MCF 10A (cell line): ENCODE measurements around the gene UBTD1. TPM values are rescaled to one million over a fixed set of nuclear protein-coding genes. Genes with fewer than 3 reads are reported as not detected.
A peak's percentile ranks its signal among the peaks of the same experiment; 100 is the strongest.

Experiments
- BruUV-seq: library from RNA; stranded (reverse); fragments of 400-500 nt; replicated peaks from 2 replicates; lab custom pipeline; 2021; lab: Mats Ljungman, UMichigan
- CTCF ChIA-PET: fragments of 300-600 bp; sonication (Branson Sonifier 250); formaldehyde crosslinking; extraction: SDS; loops from one replicate; lab custom pipeline; 2021; ENCODE audit warnings: antibody characterized with exemption, inconsistent platforms; lab: Yijun Ruan, JAX
- POLR2A ChIA-PET: fragments of 300-600, 350-650 bp; sonication (Branson Sonifier 250); formaldehyde crosslinking; extraction: SDS; loops from one replicate; lab custom pipeline; 2020; ENCODE audit warnings: antibody characterized with exemption, inconsistent platforms; lab: Yijun Ruan, JAX
- DNase-seq: peaks from one replicate; pipeline ENCODE4 v3.0.0-alpha.2; 2018; ENCODE audit not compliant: unreplicated experiment
- H3K27ac Mint-ChIP-seq: one replicate; pipeline ENCODE4 v1.8.0; 2022; ENCODE audit warnings: mild to moderate bottlenecking, low read depth, mixed read lengths; ENCODE audit not compliant: unreplicated experiment
- H3K27me3 Mint-ChIP-seq: one replicate; pipeline ENCODE4 v1.8.0; 2022; ENCODE audit warnings: mixed read lengths; ENCODE audit not compliant: insufficient read depth, unreplicated experiment
- H3K36me3 Mint-ChIP-seq: one replicate; pipeline ENCODE4 v1.8.0; 2022; ENCODE audit warnings: mild to moderate bottlenecking, moderate library complexity, mixed read lengths; ENCODE audit not compliant: insufficient read depth, unreplicated experiment
- H3K4me1 Mint-ChIP-seq: one replicate; pipeline ENCODE4 v1.8.0; 2022; ENCODE audit warnings: mixed read lengths; ENCODE audit not compliant: insufficient read depth, unreplicated experiment
- H3K4me3 Mint-ChIP-seq: one replicate; pipeline ENCODE4 v1.8.0; 2022; ENCODE audit warnings: mild to moderate bottlenecking, moderate library complexity, mixed read lengths; ENCODE audit not compliant: unreplicated experiment
- H3K9me3 Mint-ChIP-seq: one replicate; pipeline ENCODE4 v1.8.0; 2022; ENCODE audit warnings: mixed read lengths; ENCODE audit not compliant: unreplicated experiment
- intact Hi-C: fragments of 100-400 bp; cut with micrococcal nuclease; formaldehyde crosslinking; loops from 2 replicates; pipeline ENCODE4 v1.14.1; 2022
- total RNA-seq: library from RNA; stranded (reverse); gene quantifications from 2 replicates; pipeline ENCODE4 v1.2.3, GENCODE V29; 2022
- TF ChIP-seq, protein P1 (sequence below): fragments of 200-600 bp; IDR thresholded peaks from one replicate; pipeline ENCODE4 v1.8.0; 2022; ENCODE audit warnings: antibody characterized with exemption, mild to moderate bottlenecking; ENCODE audit not compliant: unreplicated experiment

The UBTD1 gene
- total RNA-seq, 1 experiment from 2014 or later: 7.2 TPM

DNA sequence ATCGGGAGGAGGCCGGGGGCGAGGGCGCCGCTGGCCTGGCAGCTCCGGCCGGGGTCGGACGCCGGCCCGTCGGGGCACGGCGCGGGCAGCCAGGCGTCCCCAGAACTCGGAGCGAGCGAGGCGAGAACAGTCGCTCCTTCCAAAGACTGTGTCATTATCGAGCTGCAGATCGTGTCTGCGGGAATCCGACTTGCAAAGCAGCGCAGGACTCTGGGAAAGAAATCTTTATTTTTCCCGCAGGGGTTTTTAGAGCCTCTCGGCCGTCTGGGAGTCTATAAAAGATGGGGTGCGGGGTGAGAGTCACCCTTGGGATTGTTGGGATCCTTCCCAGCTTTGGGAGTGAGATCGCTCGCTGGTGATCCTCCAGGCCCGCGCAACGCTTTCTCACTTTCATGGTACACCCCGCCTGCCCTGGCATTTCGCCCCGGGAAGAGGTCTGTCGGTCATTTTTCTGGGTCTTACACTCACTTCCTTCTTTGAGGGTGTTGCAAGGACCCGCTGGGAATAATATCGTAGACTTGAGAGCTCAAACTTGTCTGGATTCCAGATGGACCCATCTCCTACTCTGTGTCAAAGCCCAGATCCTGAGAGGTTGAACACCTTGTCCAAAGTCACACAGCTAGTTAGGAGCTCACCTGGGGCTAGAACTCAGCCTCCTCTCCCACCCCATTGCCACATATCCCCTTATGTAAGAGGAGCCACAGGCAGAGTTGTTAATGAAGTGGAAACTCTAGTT is 1.0 kb downstream of the UBTD1 start:
- DNase-seq: peak; percentile 57
- peaks cover 20% of the 10 kb centered on the region for H3K4me1 Mint-ChIP-seq
- TF ChIP-seq, protein P1, sequence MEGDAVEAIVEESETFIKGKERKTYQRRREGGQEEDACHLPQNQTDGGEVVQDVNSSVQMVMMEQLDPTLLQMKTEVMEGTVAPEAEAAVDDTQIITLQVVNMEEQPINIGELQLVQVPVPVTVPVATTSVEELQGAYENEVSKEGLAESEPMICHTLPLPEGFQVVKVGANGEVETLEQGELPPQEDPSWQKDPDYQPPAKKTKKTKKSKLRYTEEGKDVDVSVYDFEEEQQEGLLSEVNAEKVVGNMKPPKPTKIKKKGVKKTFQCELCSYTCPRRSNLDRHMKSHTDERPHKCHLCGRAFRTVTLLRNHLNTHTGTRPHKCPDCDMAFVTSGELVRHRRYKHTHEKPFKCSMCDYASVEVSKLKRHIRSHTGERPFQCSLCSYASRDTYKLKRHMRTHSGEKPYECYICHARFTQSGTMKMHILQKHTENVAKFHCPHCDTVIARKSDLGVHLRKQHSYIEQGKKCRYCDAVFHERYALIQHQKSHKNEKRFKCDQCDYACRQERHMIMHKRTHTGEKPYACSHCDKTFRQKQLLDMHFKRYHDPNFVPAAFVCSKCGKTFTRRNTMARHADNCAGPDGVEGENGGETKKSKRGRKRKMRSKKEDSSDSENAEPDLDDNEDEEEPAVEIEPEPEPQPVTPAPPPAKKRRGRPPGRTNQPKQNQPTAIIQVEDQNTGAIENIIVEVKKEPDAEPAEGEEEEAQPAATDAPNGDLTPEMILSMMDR: no peak
- H3K4me3 Mint-ChIP-seq: peak overlapping the region; percentile 88
- peaks cover 6% of the 10 kb centered on the region for H3K36me3 Mint-ChIP-seq
- BruUV-seq: no TSS peak
- H3K9me3 Mint-ChIP-seq: no peaks in the 10 kb centered on the region
- no peaks in the 10 kb centered on the region for H3K27me3 Mint-ChIP-seq
- ChIA-PET POLR2A (interaction anchor here (0.5 to 2.8 kb wide), 31 partner anchors 9 to 215 kb away, joined by 3 to 35 read pairs (median 5); partner anchors contain the start of genes ANKRD2, HOGA1 and RRP12), CTCF (interaction anchor here (0.6 to 4.0 kb wide), 7 partner anchors 34 to 113 kb away, joined by 3 to 35 read pairs (median 7); no protein-coding TSS in a partner anchor)
- H3K27ac Mint-ChIP-seq: no peak overlapping the region
- intact Hi-C loops: loop anchor here (1.0 to 10.0 kb wide), 3 partner anchors 31 to 55 kb away; partner anchors contain the start of genes EXOSC1 and ZDHHC16

DNA sequence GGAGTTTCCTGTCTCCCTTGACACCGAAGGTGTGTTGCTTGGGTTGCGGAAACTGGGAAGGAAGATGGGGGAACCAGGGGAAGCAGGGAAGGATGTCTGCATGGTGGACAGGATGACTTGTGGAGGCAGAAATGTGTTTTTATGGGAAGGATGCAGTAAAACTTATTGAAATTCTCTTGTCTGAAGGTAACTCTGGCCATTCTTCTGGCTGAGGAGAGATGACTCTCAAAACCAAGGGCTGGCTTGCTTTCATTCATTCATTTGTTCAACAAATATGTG is 1.5 kb downstream of the UBTD1 start:
- TF ChIP-seq, protein P1: no peak
- H3K4me3 Mint-ChIP-seq: no peak overlapping the region
- H3K9me3 Mint-ChIP-seq: no peaks in the 10 kb centered on the region
- no peak for DNase-seq
- BruUV-seq: no TSS peak
- H3K27me3 Mint-ChIP-seq: no peaks in the 10 kb centered on the region
- peaks cover 6% of the 10 kb centered on the region for H3K36me3 Mint-ChIP-seq
- H3K4me1 Mint-ChIP-seq: peaks cover 15% of the 10 kb centered on the region
- ChIA-PET POLR2A (interaction anchor here (0.9 to 2.8 kb wide), 10 partner anchors 10 to 110 kb away, joined by 3 to 35 read pairs (median 10); partner anchors contain the start of genes ANKRD2 and HOGA1), CTCF (interaction anchor here (0.6 to 4.0 kb wide), 8 partner anchors 8 to 113 kb away, joined by 3 to 35 read pairs (median 4); no protein-coding TSS in a partner anchor)
- intact Hi-C loops: no loop called here
- H3K27ac Mint-ChIP-seq: no peak overlapping the region

DNA sequence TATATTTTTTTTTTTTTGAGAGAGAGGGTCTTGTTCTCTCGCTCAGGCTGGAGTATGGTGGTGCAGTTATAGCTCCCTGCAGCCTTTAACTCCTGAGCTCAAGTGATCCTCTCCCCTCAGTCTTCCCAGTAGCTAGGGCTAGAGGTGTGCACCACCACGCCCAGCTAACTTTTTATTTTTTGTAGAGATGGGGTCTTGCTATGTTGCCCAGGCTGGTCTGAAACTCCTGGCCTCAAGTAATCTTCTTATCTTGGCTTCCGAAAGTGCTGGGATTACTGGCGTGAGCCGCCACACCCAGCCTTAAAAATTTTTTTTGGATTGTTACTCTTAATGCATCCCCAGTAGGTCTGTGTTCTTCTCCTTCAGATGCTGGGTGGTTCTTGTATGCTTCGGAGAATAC is 4.2 kb downstream of the UBTD1 start:
- ChIA-PET CTCF (interaction anchor here (0.6 to 0.9 kb wide), 3 partner anchors 7 to 171 kb away, joined by 3 to 5 read pairs (median 4); no protein-coding TSS in a partner anchor), POLR2A (no interaction called here)
- TF ChIP-seq, protein P1: no peak
- Mint-ChIP-seq H3K4me1 (peaks cover 13% of the 10 kb centered on the region), H3K27ac (no peak overlapping the region), H3K4me3 (no peak overlapping the region), H3K9me3 (no peaks in the 10 kb centered on the region), H3K36me3 (no peaks in the 10 kb centered on the region), H3K27me3 (no peaks in the 10 kb centered on the region)
- BruUV-seq: no TSS peak
- no peak for DNase-seq
- intact Hi-C loops: no loop called here

DNA sequence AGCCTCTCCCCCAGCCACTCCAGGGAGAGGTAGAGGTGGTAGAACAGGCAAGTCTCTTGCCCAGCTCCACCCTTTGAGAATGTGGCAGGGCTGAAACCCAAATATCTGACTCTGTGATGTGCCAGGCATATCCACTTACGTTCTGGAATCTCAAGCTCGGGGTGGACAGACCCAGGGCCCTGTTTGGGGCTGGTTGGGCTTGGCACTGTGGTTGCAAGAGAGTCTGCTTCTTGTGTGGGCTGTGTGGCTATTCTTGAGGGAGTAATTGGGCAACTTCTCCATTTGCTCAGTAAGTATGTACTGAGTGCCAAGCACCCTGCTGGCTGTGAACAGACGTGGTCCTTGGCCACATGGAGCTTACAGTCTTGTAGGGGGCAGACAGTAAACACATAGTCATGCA is 4.7 kb downstream of the UBTD1 start:
- ChIA-PET POLR2A (no interaction called here), CTCF (interaction anchor here (0.6 kb wide), 2 partner anchors 11 to 170 kb away, joined by 3 to 4 read pairs; no protein-coding TSS in a partner anchor)
- TF ChIP-seq, protein P1: no peak
- Mint-ChIP-seq H3K36me3 (no peaks in the 10 kb centered on the region), H3K4me3 (no peak overlapping the region), H3K4me1 (peaks cover 13% of the 10 kb centered on the region), H3K27ac (no peak overlapping the region), H3K9me3 (no peaks in the 10 kb centered on the region), H3K27me3 (no peaks in the 10 kb centered on the region)
- no peak for DNase-seq
- intact Hi-C loops: no loop called here
- no TSS peak for BruUV-seq
